Measurements from ENCODE around the gene SDF2.

SDF2 gene

DNA sequence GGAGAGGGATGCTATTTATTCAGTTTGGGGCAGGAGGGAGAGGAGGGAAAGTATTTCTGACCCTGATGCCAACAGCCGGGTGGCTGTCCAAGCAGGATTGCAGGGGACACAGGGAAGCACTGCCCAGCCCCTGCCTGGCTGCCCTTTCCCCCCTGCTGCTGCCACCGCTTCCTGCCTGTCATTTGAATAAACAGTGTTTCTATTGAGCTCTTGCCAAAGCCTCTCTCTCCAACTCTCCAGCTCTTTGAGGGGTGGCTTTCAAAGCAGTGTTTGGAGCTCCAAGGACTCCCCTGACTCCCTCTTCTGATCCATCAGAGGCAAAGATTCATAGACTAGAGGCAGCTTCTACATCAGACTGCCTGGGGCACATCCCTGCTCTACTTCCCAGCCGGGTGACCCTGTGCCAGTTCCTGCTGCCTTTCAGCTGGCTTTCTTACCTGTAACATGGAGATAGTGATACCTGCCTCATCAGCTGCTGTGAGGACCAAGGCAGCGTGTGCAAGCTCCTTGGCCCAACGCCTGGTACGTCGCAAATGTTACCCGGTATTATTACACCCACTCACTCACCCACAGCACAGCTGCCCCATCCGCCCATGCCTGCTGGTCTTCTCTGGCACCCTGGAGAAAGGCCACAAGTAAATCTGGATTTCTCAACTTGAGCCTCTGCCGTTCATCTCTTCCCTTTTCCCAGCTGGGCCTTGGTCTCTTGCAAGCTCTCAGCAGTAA lies 40.5 kb upstream of the SDF2 start:
- H2AFZ ChIP-seq (ENCODE audit: low read length), result no peak overlapping the region
- no peak overlapping the region for H3K4me2 ChIP-seq (ENCODE audit: low read depth, low read length)
- TF ChIP-seq EZH2 (optimal IDR thresholded peaks at IDR 0.05; ENCODE audit: low read depth, low read length) (no peak), EZH2phosphoT487 (IDR thresholded peaks at IDR 0.05; ENCODE audit: low read length) (no peak), CTCF (IDR thresholded peaks at IDR 0.05; ENCODE audit: low read length) (no peak)
- H3K27me3 ChIP-seq (replicated peaks; ENCODE audit: insufficient read depth, low read length), result no peaks in the 10 kb centered on the region
- no peak for DNase-seq
- H4K20me1 ChIP-seq (ENCODE audit: insufficient read depth, low read length), result no peaks in the 10 kb centered on the region
- H3K27ac ChIP-seq (ENCODE audit: low read length), result no peak overlapping the region
- no peaks in the 10 kb centered on the region for H3K79me2 ChIP-seq (ENCODE audit: low read length)
- no peak overlapping the region for H3K9ac ChIP-seq (ENCODE audit: low read length)
- no peaks in the 10 kb centered on the region for H3K9me3 ChIP-seq (replicated peaks; ENCODE audit: insufficient read depth, low read length)
- H3K4me3 ChIP-seq (ENCODE audit: low read length), result no peak overlapping the region
- no peaks in the 10 kb centered on the region for H3F3A ChIP-seq (ENCODE audit: insufficient read depth, low read length)
- no peaks in the 10 kb centered on the region for H3K9me2 ChIP-seq (replicated peaks; ENCODE audit: insufficient read depth, low read length)
- no peaks in the 10 kb centered on the region for H3K4me1 ChIP-seq (ENCODE audit: low read length)
- H3K36me3 ChIP-seq (replicated peaks; ENCODE audit: insufficient read depth, low read length), result peaks cover 9% of the 10 kb centered on the region

DNA sequence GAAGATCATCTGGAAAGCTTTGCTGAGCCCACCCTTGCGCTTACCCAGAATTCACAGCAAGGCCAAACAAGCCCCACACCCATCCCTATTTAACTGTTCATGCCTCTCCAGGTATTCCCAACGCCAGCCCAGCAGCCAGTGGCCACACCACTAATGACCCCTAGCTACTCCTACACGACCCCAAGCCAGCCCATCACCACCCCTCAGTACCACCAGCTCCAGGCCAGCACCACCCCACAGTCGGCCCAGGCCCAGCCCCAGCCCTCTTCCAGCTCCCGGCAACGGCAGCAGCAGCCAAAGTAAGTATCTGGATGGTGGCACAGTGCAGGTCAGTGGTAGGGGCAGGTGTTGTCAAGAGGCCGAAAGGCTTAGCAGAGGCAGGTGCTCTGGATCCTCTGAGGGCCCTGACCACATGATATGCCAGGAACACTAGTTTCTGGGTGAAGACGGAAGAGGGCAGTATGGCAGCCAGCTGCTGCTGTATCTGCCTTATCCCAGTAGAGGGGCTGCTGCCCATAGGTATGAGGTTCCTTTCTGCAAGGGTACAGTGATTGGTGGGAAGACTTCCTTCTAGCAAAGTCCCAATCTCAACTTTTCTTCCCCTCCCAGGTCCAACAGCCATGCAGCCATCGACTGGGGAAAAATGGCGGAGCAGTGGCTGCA lies 39.3 kb upstream of the SDF2 start:
- Histone ChIP-seq H3K4me3 (ENCODE audit: low read length) (no peak overlapping the region), H3K27me3 (replicated peaks; ENCODE audit: insufficient read depth, low read length) (no peaks in the 10 kb centered on the region), H3F3A (ENCODE audit: insufficient read depth, low read length) (no peaks in the 10 kb centered on the region), H4K20me1 (ENCODE audit: insufficient read depth, low read length) (no peaks in the 10 kb centered on the region), H3K27ac (ENCODE audit: low read length) (no peak overlapping the region), H3K79me2 (ENCODE audit: low read length) (no peaks in the 10 kb centered on the region), H3K4me1 (ENCODE audit: low read length) (no peaks in the 10 kb centered on the region), H3K9me2 (replicated peaks; ENCODE audit: insufficient read depth, low read length) (no peaks in the 10 kb centered on the region), H3K36me3 (replicated peaks; ENCODE audit: insufficient read depth, low read length) (peaks cover 9% of the 10 kb centered on the region), H2AFZ (ENCODE audit: low read length) (no peak overlapping the region), H3K9me3 (replicated peaks; ENCODE audit: insufficient read depth, low read length) (no peaks in the 10 kb centered on the region), H3K9ac (ENCODE audit: low read length) (no peak overlapping the region), H3K4me2 (ENCODE audit: low read depth, low read length) (no peak overlapping the region)
- DNase-seq, result no peak
- TF ChIP-seq CTCF (IDR thresholded peaks at IDR 0.05; ENCODE audit: low read length), result no peak
- TF ChIP-seq EZH2phosphoT487 (IDR thresholded peaks at IDR 0.05; ENCODE audit: low read length), result no peak
- no peak for TF ChIP-seq EZH2 (optimal IDR thresholded peaks at IDR 0.05; ENCODE audit: low read depth, low read length)

GRCh38 chr17:28700278-28700677 lies 38.6 kb upstream of the SDF2 start:
- H3K9me3 ChIP-seq (replicated peaks; ENCODE audit: insufficient read depth, low read length), result no peaks in the 10 kb centered on the region
- H3K4me1 ChIP-seq (ENCODE audit: low read length), result no peaks in the 10 kb centered on the region
- H4K20me1 ChIP-seq (ENCODE audit: insufficient read depth, low read length), result no peaks in the 10 kb centered on the region
- no peak for TF ChIP-seq EZH2phosphoT487 (IDR thresholded peaks at IDR 0.05; ENCODE audit: low read length)
- no peak for TF ChIP-seq CTCF (IDR thresholded peaks at IDR 0.05; ENCODE audit: low read length)
- TF ChIP-seq EZH2 (optimal IDR thresholded peaks at IDR 0.05; ENCODE audit: low read depth, low read length), result no peak
- H3K27me3 ChIP-seq (replicated peaks; ENCODE audit: insufficient read depth, low read length), result no peaks in the 10 kb centered on the region
- DNase-seq, result no peak
- H3K9me2 ChIP-seq (replicated peaks; ENCODE audit: insufficient read depth, low read length), result no peaks in the 10 kb centered on the region
- no peak overlapping the region for H3K27ac ChIP-seq (ENCODE audit: low read length)
- no peak overlapping the region for H3K4me2 ChIP-seq (ENCODE audit: low read depth, low read length)
- no peaks in the 10 kb centered on the region for H3F3A ChIP-seq (ENCODE audit: insufficient read depth, low read length)
- peaks cover 9% of the 10 kb centered on the region for H3K36me3 ChIP-seq (replicated peaks; ENCODE audit: insufficient read depth, low read length)
- no peaks in the 10 kb centered on the region for H3K79me2 ChIP-seq (ENCODE audit: low read length)
- no peak overlapping the region for H2AFZ ChIP-seq (ENCODE audit: low read length)
- no peak overlapping the region for H3K4me3 ChIP-seq (ENCODE audit: low read length)
- H3K9ac ChIP-seq (ENCODE audit: low read length), result no peak overlapping the region
